T47D (cell line): ENCODE data around the gene RRAS.

Source experiments
- DNase-seq, 2 experiments: peaks; one replicate each; pipeline versions ENCODE4 v3.0.0 to v3.0.0-alpha.2; 2011 to 2012; ENCODE audit warnings: low read depth in 1 of 2, low spot score in 1 of 2
- JUND ChIP-seq: IDR thresholded peaks from 2 replicates; pipeline ENCODE4 v1.6.1; 2012; ENCODE audit warnings: low read depth
- in situ Hi-C: cut with HindIII; loops from 2 replicates; pipeline ENCODE4 v1.10.0; 2016; ENCODE audit warnings: low sequenced_read_pairs, low pct_unique_long_range_greater_than_20kb

Gene RRAS

GRCh38 chr19:49599378-49600295, 40.3 kb downstream of the RRAS start:
- TF ChIP-seq JUND = no peak
- in situ Hi-C loops = no loop called here
- DNase-seq = no peak

GRCh38 chr19:49597703-49597974, 42.3 kb downstream of the RRAS start:
- in situ Hi-C loops = no loop called here
- no peak for DNase-seq
- no peak for TF ChIP-seq JUND

GRCh38 chr19:49596954-49597702, 42.8 kb downstream of the RRAS start:
- DNase-seq = no peak
- TF ChIP-seq JUND = no peak
- in situ Hi-C loops = no loop called here

GRCh38 chr19:49596407-49596806, 43.5 kb downstream of the RRAS start:
- in situ Hi-C loops = no loop called here
- no peak for DNase-seq
- TF ChIP-seq JUND = no peak

- TF ChIP-seq JUND = no peak
- no peak for DNase-seq
- in situ Hi-C loops = no loop called here
Observed at GRCh38 chr19:49595819-49596404, 44.0 kb downstream of the RRAS start.

- in situ Hi-C loops = no loop called here
Observed at GRCh38 chr19:49594993-49595818, 44.7 kb downstream of the RRAS start.

GRCh38 chr19:49594157-49594992, 45.6 kb downstream of the RRAS start:
- DNase-seq = no peak
- no peak for TF ChIP-seq JUND
- in situ Hi-C loops = no loop called here

More at GRCh38 chr19:49594993-49595818, 44.7 kb downstream of the RRAS start:
- TF ChIP-seq JUND = no peak
- no peak for DNase-seq

- no peak for TF ChIP-seq JUND
- peak; percentile 93 to 99 for DNase-seq
- in situ Hi-C loops = no loop called here
Observed at GRCh38 chr19:49593233-49594113, 46.5 kb downstream of the RRAS start.

- TF ChIP-seq JUND = no peak
- DNase-seq = peak in 1 of 2 experiments; percentile 44
- in situ Hi-C loops = no loop called here
Observed at GRCh38 chr19:49592486-49593232, 47.3 kb downstream of the RRAS start.
